DMS79 treated with DMSO at 0.1 percent for 48 hours (cell line): ENCODE results near the gene SENP6.
"Not testable (repeated sequence)": the region's sequence is repeated elsewhere in the genome, so short reads cannot be mapped to it uniquely, and the experiment has no call there.

Experiments
- DNase-seq: peaks from one replicate; lab custom pipeline; 2025; lab: John Stamatoyannopoulos, UW

SENP6 gene

GRCh38 chr6:75666592-75666991, 64.9 kb downstream of the SENP6 start:
- no peak for DNase-seq

DNA sequence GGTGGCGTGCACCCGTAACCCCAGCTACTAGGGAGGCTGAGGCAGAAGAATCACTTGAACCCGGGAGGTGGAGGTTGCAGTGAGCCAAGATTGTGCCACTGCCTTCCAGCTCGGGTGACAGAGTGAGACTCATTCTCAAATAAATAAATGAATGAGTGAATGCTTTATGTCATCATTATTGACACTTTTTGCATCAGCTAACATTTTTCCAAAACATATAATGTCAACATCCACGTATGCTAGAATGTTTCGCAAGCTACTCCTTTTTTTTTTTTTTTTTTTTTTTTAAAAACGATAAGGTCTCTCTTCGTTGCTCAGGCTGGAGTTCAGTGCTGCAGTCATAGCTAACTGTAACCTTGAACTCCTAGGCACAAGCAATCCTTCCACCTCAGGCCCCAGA, 72.2 kb downstream of the SENP6 start:
- DNase-seq, result no peak

DNA sequence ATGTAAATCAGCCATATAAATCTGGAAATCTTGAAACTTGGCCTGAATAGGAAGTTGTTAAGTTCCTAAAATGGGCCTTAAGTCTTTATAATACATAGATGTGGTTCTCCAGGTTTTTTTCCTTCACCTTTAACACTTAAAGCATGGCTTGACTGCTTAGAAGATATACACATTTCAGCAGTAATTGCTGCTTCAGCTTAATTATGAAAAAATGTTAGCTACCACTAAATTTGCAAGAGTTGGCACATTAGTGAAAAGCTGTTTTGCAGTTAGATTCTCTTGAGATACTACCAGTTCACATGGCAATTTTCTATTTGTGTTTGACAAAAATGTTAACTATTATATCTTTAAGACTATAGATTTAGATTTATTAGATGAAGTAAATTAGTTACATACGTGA, 74.7 kb downstream of the SENP6 start:
- DNase-seq, result no peak

DNA sequence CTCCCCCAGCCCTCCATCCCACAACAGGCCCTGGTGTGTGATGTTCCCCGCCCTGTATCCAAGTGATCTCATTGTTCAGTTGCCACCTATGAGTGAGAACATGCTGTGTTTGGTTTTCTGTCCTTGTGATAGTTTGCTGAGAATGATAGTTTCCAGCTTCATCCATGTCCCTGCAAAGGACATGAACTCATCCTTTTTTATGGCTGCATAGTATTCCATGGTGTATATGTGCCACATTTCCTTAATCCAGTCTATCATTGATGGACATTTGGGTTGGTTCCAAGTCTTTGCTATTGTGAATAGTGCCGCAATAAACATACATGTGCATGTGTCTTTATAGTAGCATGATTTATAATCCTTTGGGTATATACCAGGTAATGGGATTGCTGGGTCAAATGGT, 80.9 kb downstream of the SENP6 start:
- DNase-seq, result not testable (repeated sequence)

DNA sequence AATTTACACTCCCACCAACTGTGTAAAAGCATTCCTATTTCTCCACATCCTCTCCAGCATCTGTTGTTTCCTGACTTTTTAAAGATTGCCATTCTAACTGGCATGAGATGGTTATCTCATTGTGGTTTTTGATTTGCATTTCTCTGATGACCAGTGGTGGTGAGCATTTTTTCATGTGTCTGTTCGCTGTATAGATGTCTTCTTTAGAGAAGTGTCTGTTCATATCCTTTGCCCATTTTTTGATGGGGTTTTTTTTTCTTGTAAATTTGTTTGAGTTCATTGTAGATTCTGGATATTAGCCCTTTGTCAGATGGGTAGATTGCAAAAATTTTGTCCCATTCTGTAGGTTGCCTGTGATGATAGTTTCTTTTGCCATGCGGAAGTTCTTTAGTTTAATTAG, 81.3 kb downstream of the SENP6 start:
- DNase-seq, result not testable (repeated sequence)

DNA sequence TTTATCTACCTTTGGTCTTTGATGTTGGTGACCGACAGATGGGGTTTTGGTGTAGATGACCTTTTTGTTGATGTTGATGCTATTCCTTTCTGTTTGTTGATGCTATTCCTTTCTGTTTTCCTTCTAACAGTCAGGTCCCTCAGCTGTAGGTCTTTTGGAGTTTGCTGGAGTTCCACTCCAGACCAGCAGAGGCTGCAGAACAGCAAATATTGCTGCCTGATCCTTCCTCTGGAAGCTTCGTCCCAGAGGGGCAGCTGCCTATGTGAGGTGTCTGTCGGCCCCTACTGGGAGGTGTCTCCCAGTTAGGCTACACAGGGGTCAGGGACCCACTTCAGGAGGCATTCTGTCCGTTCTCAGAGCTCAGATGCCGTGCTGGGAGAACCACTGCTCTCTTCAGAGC, 85.9 kb downstream of the SENP6 start:
- DNase-seq, result not testable (repeated sequence)

GRCh38 chr6:75687937-75688336, 86.3 kb downstream of the SENP6 start:
- DNase-seq, result not testable (repeated sequence)

DNA sequence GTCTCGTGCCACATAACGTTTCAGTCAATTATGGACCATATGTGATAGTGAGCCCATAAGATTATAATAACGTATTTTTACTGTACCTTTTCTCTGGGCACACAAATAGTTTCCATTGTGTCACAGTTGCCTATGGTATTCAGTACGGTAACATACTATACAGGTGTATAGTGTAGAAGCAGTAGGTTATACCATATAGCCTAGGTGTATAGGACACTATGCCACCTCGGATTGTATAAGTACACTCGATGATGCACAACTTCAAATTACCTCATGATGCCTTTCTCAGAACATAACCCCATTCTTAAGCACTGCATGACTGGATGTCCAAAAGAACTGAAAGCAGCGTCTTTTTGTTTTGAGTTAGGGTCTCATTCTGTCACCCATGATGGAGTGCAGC, 87.9 kb downstream of the SENP6 start:
- DNase-seq, result no peak

DNA sequence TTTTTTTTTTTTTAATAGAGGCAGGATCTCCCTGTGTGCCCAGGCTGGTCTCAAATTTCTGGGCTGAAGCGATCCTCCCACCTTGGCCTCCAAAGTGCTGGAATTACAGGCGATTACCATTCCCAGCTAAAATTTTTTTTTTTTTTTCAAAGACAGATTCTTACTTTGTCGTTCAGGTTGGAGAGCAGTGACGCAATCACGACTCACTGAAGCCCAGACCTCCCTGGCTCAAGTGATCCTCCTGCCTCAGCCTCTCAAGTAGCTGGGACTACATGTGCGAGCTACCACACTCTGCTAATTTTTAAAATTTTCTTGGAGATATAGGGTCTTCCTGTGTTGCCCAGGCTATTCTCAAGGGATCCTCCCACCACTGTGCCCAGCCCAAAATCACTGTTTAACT, 89.3 kb downstream of the SENP6 start:
- DNase-seq, result no peak

DNA sequence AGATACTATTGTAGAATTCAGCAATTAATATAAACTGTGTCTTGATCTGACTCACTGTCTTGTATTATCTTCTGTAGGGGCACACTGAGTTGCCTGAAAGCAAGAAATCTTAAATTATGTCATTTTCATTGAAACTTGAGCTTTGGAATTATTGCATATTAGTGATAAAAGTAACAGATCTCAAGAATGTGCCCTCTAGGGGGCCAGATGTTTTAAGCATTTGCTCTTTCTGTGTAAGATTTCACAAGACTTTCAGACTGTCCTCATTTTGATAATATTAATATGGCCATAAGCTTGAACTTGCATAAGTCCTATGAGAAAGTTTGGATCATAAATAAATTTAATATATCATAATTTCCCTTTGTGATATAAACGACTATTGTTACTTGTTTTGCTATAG, 91.9 kb downstream of the SENP6 start:
- no peak for DNase-seq

- no peak for DNase-seq
Measured at GRCh38 chr6:75694406-75694805, 92.7 kb downstream of the SENP6 start.

DNA sequence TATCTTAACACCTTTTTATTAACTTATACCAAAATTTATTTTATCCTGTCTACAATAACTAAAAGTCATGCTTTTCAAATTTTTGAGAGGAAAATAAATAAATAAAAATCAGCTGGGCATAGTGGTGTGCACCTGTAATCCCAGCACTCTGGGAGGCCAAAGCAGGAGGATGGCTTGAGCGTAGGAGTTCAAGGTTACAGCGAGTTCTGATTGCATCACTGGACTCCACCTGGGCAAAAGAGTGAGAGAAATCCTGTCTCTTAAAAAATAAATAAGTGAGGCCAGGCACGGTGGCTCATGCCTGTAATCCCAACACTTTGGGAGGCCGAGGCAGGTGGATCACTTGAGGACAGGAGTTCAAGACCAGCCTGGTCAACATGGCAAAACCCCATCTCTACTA, 106.7 kb downstream of the SENP6 start:
- not testable (repeated sequence) for DNase-seq

DNA sequence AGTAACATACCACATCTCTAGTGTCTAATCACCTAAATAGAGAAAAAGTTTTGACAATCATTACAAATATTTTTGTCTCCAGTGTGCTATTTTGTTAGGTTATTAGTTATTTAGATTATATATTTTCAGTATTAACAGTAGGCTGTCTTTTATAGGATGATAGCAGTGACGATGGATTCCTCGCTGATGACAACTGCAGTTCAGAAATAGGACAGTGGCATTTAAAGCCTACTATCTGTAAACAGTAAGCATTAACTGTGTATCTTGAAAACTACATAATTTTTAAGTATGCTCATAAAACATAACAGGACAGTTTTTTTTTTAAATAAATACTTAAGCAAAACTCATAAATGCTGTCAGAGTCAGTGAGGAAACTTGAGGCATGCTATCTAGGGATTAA, 109.5 kb downstream of the SENP6 start:
- DNase-seq, result no peak

DNA sequence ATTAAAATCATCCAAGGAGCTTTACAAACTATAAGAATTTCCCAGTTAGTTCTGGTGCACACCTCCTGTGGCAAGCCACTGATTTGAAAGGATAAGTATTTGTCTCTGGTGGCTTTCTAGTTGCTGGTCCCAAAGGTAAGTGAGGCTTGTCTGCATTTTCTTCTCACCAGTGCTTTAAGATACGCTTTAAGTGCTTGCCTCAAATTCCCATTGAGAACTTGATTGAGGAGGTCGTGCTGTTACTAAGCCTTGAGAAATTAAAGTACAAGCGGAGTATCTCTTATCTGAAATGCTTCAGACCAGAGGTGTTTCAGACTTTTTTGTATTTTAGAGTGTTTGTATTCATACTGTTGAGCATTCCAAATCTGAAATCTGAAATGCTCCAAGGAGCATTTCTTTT, 117.5 kb downstream of the SENP6 start:
- no peak for DNase-seq

DNA sequence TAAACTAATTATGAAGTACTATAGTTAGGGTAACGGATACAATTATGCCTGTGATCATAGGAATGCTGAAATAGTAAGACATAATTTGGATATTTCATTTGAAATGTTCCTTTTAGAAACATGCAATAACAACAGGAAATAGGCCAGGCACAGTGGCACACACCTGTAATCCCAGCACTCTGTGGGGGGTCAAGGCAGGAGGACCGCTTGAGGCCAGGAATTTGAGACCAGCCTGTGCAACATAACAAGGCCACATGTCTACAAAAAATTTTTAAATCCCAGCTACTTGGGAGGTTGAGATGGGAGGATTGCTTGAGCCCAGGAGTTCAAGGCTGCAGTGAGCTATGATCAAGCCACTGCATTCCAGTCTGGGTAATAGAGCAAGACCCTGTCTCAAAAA, 121.7 kb downstream of the SENP6 start:
- DNase-seq, result no peak

GRCh38 chr6:75727206-75727605, 125.5 kb downstream of the SENP6 start:
- no peak for DNase-seq

- DNase-seq, result not testable (repeated sequence)
Measured at GRCh38 chr6:75731029-75731428, 129.3 kb downstream of the SENP6 start.

DNA sequence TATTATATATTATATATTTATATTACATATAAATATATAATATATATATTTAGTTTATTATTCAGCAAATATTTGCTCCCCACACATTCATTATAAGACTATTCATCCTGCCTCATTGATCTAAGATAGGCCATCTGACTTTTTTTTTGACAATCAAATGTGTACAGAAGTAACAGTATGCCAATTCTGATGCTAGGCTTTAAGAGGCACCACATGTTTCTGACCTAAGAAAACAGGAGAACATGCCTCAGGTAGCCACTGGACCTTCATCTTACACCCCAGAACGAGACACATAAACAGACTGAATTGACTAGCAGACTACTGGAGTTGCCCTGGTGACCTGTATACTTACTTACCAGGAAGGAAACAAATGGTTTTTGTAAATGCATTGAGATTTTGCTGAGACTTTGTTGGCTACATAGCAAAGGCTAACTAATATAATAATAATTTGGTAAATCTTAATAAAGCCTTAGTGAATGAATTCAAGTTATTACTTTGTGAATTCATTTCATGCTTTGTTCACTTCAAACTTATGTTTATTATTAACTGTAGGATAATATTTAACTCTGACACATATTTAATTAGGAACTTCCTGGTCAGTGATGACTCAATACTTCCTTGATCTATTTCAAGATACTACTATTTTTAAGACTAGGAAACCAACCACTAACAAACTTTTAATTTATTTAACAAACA, 134.0 kb downstream of the SENP6 start:
- no peak for DNase-seq

GRCh38 chr6:75743971-75744370, 142.3 kb downstream of the SENP6 start:
- DNase-seq, result no peak

DNA sequence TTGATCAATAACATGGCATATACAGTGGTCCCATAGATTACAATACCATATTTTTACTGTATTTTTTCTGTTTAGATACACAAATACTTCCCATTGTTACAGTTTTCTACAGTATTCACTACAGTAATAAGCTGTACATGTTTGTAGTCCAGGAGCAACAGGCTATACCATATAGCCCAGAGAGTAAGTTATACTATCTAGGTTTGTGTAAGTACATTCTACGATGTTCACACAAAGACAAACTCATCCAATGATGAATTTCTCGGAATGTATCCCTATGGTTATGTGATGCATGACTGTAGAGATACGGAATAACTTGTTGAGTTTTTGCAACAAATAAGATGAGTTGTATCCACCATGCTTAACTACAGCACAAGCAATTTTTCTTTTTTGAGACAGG, 143.7 kb downstream of the SENP6 start:
- no peak for DNase-seq

- DNase-seq, result no peak
Measured at GRCh38 chr6:75746221-75746620, 144.5 kb downstream of the SENP6 start.

DNA sequence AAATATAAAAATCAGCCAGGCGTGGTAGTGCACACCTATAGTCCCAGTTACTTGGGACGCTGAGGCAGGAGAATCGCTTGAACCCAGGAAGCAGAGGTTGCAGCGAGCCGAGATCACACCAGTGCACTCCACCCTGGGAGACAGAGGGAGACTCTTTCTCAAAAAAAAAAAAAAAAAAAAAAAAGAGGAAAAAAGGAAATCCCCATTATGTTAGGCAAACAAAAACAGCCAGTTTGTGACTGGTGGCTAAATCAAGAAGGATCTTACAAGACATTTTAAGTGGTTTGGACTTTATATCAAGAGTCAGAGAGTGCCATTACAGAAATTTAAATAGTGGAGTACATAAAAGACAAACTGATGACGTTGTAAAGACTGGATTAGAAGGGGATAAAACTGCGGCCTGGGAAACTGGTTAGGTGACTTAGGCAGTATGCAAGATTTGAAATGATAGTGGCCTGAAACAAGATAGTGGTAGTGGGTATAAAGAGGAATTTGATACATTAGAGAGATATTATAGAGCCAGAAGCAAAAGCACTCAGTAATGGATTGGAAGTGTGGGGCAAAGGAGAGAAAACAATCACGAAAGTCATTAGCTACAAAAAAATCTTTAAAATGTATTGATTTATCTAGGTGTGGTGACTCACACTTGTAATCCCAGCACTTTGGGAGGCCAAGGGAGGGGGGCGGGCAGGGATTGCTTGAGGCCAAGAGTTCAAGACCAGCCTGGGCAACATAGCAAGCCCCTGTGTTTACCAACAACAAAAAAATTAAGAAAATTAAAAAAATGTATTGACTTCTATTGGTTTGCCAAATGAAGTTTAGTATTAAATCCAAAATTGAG, 145.7 kb downstream of the SENP6 start:
- DNase-seq, result peak; percentile 76

GRCh38 chr6:75748003-75748742, 146.5 kb downstream of the SENP6 start:
- DNase-seq, result no peak
